Measurements from ENCODE around the gene ARHGAP40.

GRCh38 chr20:38616457-38616856, 14.8 kb downstream of the ARHGAP40 start:
- TF ChIP-seq CTCF (conservative IDR thresholded peaks at IDR 0.05) (no peak), ZFX (IDR thresholded peaks at IDR 0.05) (no peak)
